ENCODE measurements around the gene FGF12.

DNA sequence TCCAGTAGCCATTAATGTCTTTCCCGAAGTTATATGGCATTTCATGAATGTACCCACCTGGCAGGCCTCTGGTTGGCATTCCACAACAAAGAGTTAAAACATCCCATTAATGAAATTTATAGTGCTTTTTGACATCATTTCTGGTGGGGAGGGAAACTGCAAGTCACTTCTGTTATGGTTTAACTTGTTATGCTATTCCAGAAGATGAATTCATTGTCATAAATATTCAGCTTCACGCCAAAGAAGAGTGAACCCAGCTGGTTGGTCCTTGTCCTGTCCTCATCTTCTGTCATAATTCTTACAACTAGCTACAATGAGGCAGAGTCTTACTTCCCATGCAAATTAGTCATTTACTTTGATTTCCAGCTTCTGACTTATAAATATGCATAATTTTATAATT lies 471.5 kb downstream of the FGF12 start:
- no peak for TF ChIP-seq CTCF (IDR thresholded peaks at IDR 0.05; ENCODE audit: low read depth, low read length, poor library complexity, severe bottlenecking)
- no peak for TF ChIP-seq EZH2phosphoT487 (IDR thresholded peaks at IDR 0.05; ENCODE audit: borderline replicate concordance, low read length)

Measured in DOHH2 (cell line).